ENCODE results near the gene TTC27.

- TF ChIP-seq, protein P1, sequence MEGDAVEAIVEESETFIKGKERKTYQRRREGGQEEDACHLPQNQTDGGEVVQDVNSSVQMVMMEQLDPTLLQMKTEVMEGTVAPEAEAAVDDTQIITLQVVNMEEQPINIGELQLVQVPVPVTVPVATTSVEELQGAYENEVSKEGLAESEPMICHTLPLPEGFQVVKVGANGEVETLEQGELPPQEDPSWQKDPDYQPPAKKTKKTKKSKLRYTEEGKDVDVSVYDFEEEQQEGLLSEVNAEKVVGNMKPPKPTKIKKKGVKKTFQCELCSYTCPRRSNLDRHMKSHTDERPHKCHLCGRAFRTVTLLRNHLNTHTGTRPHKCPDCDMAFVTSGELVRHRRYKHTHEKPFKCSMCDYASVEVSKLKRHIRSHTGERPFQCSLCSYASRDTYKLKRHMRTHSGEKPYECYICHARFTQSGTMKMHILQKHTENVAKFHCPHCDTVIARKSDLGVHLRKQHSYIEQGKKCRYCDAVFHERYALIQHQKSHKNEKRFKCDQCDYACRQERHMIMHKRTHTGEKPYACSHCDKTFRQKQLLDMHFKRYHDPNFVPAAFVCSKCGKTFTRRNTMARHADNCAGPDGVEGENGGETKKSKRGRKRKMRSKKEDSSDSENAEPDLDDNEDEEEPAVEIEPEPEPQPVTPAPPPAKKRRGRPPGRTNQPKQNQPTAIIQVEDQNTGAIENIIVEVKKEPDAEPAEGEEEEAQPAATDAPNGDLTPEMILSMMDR (IDR thresholded peaks at IDR 0.05 in 4 of 5, conservative IDR thresholded peaks at IDR 0.05 in 1 of 5) = peak in 2 of 5 experiments; percentile 4 to 30
- no peak for TF ChIP-seq POLR2A (IDR thresholded peaks at IDR 0.05)
These were observed at the start of gene TTC27 for GRCh38 chr2:32627814-32628579.

Data from gastrocnemius medialis (tissue), 4 donors.